Muscle layer of duodenum (tissue), 2 donors: ENCODE results near the gene AHDC1.
A peak's percentile ranks its signal among the peaks of the same experiment; 100 is the strongest.

Experiments used
- H3K27ac ChIP-seq: one replicate; pipeline ENCODE4 v1.7.0; 2013; ENCODE audit warnings: mild to moderate bottlenecking, low read length
- H3K27me3 ChIP-seq: one replicate; pipeline ENCODE4 v1.7.0; 2013; ENCODE audit warnings: low read depth, mild to moderate bottlenecking, control low read depth, low read length
- H3K36me3 ChIP-seq, 2 donors: one replicate each; pipeline ENCODE4 v1.7.0; 2013; ENCODE audit warnings: low read length in 2 of 2, control low read depth in 1 of 2, mild to moderate bottlenecking in 1 of 2; ENCODE audit not compliant: insufficient read depth in 2 of 2, control insufficient read depth in 1 of 2
- H3K4me1 ChIP-seq, 2 donors: one replicate each; pipeline ENCODE4 v1.7.0; 2013; ENCODE audit warnings: low read length in 2 of 2, mild to moderate bottlenecking in 2 of 2, control low read depth in 1 of 2, moderate library complexity in 1 of 2; ENCODE audit not compliant: insufficient read depth in 2 of 2, control insufficient read depth in 1 of 2
- H3K4me3 ChIP-seq, 2 donors: one replicate each; pipeline ENCODE4 v1.7.0; 2013; ENCODE audit warnings: low read length in 2 of 2, low read depth in 1 of 2, mild to moderate bottlenecking in 1 of 2
- H3K9me3 ChIP-seq, 2 donors: one replicate each; pipeline ENCODE4 v1.7.0; 2013; ENCODE audit warnings: low read length in 2 of 2, control low read depth in 1 of 2, mild to moderate bottlenecking in 1 of 2; ENCODE audit not compliant: control insufficient read depth in 1 of 2
- donor health status: healthy.

The AHDC1 gene

GRCh38 chr1:27570784-27571183 is 33.2 kb downstream of the AHDC1 start:
- Histone ChIP-seq H3K9me3 (no peaks in the 10 kb centered on the region), H3K4me1 (peaks cover 34 to 93% of the 10 kb centered on the region in 2 donors), H3K27ac (peak overlapping the region; percentile 72), H3K4me3 (peak overlapping the region in 1 of 2 donors; percentile 15), H3K36me3 (no peaks in the 10 kb centered on the region), H3K27me3 (no peaks in the 10 kb centered on the region)

DNA sequence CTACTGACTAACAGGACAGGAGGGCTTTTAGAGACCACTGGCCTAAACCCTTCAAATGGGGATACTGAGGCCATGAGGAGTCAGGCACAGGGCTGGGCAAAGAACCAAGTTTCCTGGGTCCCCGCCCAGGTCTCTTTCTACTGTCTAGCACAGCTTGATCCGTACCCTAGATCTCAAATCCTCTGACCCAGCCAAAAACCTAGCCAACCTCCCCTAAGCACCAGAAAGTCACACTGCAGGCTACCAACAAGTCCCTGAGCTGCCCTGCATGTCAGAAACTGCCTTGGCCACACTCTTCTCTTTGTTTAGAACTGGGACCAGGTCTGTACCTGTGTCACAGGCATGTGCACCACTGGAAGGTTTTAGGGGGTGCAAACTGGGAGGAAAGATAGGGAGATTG is 33.6 kb downstream of the AHDC1 start:
- no peak overlapping the region for H3K27ac ChIP-seq
- H3K4me3 ChIP-seq = no peak overlapping the region
- no peaks in the 10 kb centered on the region for H3K36me3 ChIP-seq

GRCh38 chr1:27569506-27570291 is 34.2 kb downstream of the AHDC1 start:
- Histone ChIP-seq H3K27ac (no peak overlapping the region), H3K4me1 (peaks cover 40 to 98% of the 10 kb centered on the region in 2 donors)

More for the DNA sequence above, 33.6 kb downstream of the AHDC1 start:
- peaks cover 37 to 97% of the 10 kb centered on the region in 2 donors for H3K4me1 ChIP-seq
- no peaks in the 10 kb centered on the region for H3K27me3 ChIP-seq
- no peaks in the 10 kb centered on the region for H3K9me3 ChIP-seq

DNA sequence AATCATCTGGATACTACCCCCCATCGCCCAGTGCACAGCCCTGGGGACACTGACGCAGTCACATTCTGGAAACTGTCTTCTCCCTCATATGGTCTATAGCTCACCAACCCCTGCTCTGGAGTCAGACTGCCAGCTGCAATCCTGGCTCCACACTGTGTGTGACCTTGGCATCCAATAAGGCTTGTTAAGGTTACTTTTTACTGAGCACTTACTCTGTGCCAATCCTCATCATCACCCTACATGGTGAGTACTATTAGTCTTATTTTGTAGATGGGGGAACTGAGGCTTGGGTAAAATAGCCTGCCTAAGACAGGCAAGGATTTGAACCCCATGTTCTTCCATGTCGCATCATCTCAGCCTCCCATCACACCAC is 34.9 kb downstream of the AHDC1 start:
- H3K4me1 ChIP-seq = peaks cover 40 to 98% of the 10 kb centered on the region in 2 donors
- peak overlapping the region in 1 of 2 donors; percentile 46 for H3K4me3 ChIP-seq
- H3K27me3 ChIP-seq = no peaks in the 10 kb centered on the region
- no peaks in the 10 kb centered on the region for H3K9me3 ChIP-seq
- H3K36me3 ChIP-seq = no peaks in the 10 kb centered on the region
- H3K27ac ChIP-seq = peak overlapping the region; percentile 45

More at GRCh38 chr1:27569506-27570291, 34.2 kb downstream of the AHDC1 start:
- Histone ChIP-seq H3K27me3 (no peaks in the 10 kb centered on the region), H3K9me3 (no peaks in the 10 kb centered on the region), H3K36me3 (no peaks in the 10 kb centered on the region), H3K4me3 (no peak overlapping the region)

DNA sequence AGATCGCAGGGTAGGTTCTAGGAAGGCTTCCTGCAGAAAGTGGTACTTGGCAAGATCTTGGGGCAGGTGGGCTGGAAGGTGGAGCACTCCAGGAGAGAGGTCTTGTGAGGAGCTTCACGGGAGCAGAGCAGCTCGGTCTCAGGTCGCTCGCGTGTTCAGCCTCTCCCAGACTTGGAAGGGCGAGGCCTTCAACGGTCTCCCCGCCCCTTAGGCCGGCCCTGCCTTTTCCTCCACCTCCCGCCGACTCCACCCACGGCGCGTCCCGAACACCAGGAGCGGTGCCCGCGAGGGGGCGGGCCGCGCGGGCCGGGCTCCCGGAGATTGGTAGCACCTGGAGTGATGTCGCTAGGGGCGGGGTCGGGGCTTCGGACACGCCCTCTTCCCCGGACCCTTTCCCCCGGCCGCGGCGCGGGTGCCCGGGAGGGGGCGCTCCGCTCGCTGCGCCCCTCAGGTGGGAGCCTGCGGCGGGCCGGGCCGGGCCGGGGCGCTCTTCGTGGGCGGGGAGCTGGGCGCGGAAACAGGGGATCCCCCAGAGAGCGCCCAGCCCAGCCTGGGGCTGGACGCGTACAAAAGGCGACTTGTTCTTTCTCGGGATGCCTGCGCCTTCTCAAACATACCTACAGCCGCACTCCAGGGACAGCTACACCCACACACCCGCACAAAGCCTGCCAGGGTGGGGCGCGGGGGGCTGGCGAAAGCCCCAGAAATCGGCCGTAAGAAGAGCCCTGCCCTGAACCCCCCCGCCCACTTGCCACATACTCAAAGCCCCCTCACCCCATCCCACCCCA is 35.5 kb downstream of the AHDC1 start:
- peaks cover 37 to 98% of the 10 kb centered on the region in 2 donors for H3K4me1 ChIP-seq
- H3K27ac ChIP-seq = peak overlapping the region; percentile 45
- no peaks in the 10 kb centered on the region for H3K9me3 ChIP-seq
- no peaks in the 10 kb centered on the region for H3K36me3 ChIP-seq
- H3K4me3 ChIP-seq = peak overlapping the region; percentile 40 to 46
- H3K27me3 ChIP-seq = no peaks in the 10 kb centered on the region

- Histone ChIP-seq H3K36me3 (no peaks in the 10 kb centered on the region), H3K27me3 (no peaks in the 10 kb centered on the region), H3K9me3 (no peaks in the 10 kb centered on the region), H3K4me1 (peaks cover 39 to 98% of the 10 kb centered on the region in 2 donors), H3K27ac (no peak overlapping the region), H3K4me3 (peak overlapping the region; percentile 40 to 46)
Observed at GRCh38 chr1:27567971-27568299, 36.0 kb downstream of the AHDC1 start.

DNA sequence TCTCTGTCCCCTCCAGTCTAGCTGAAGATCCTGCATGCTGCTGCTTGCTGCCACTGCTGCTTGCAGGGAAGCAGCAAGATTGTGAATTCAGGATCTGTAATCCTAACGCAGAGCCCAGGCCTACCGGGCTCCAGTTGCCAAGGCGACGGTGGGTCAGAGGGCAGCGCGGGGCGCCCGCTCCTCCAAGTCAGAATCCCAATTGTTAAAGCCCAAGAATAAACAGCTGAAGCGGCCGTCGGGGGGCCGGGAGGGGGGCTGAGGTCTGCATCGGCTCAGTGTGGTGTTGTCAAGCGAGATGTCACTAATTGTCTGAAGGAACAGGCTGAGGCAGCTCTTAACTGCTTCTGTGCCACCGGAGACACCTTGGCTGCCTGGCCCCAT is 36.8 kb downstream of the AHDC1 start:
- Histone ChIP-seq H3K27ac (no peak overlapping the region), H3K4me1 (peaks cover 39 to 98% of the 10 kb centered on the region in 2 donors), H3K9me3 (no peaks in the 10 kb centered on the region)

GRCh38 chr1:27566462-27567145 is 37.3 kb downstream of the AHDC1 start:
- Histone ChIP-seq H3K27me3 (no peaks in the 10 kb centered on the region), H3K36me3 (no peaks in the 10 kb centered on the region), H3K4me1 (peaks cover 38 to 98% of the 10 kb centered on the region in 2 donors), H3K27ac (no peak overlapping the region), H3K4me3 (peak overlapping the region in 1 of 2 donors; percentile 13), H3K9me3 (no peaks in the 10 kb centered on the region)

More for the DNA sequence above, 36.8 kb downstream of the AHDC1 start:
- no peaks in the 10 kb centered on the region for H3K36me3 ChIP-seq
- H3K4me3 ChIP-seq = peak overlapping the region in 1 of 2 donors; percentile 13
- no peaks in the 10 kb centered on the region for H3K27me3 ChIP-seq

- no peaks in the 10 kb centered on the region for H3K36me3 ChIP-seq
- H3K4me3 ChIP-seq = peak overlapping the region in 1 of 2 donors; percentile 16
- peaks cover 47 to 98% of the 10 kb centered on the region in 2 donors for H3K4me1 ChIP-seq
- H3K9me3 ChIP-seq = no peaks in the 10 kb centered on the region
- peak overlapping the region; percentile 75 for H3K27ac ChIP-seq
- H3K27me3 ChIP-seq = no peaks in the 10 kb centered on the region
Observed at GRCh38 chr1:27564710-27565649, 39.0 kb downstream of the AHDC1 start.

DNA sequence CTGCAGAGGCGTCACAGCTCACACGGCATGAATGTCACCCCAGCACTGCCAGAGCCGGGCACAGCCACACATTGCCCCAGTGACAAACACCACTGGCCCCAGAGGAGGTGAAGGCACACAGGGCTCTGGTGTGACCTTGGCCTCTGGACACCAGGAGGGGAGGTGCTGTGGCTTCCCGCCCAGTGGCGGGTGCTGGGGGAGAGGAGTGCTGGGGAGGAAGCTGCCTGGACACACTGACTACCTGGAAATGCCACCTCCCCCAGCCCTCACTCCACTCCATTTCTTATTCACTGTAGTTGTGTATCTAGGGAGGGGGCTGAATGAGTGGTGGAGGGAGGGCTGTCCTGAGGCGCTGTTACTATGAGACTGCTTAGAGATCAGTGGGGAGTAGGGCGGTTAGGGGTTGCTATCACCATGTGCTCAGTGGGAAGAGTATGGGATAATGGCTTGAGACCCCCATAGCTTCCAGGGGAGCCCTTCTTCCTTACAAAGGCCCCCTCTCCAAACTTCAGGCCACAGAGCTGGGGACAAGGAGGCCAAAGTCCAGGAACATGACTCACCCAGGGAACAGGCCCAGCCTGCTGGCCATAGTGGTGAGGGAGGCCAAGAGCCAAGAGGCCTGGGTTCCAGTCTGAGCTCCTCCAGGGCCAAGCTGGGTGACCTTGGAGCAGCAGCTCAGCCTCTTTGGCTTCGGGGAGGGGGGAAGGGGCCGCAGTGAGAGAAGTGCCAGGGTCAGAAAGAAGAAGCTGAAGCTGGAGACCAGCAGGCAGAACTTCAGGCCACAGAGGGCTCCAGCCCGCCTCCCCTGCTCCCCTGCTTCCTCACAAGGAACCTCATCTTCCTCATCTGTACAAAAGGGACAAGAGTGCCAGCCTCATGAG is 40.1 kb downstream of the AHDC1 start:
- Histone ChIP-seq H3K4me1 (peaks cover 47 to 95% of the 10 kb centered on the region in 2 donors), H3K9me3 (no peaks in the 10 kb centered on the region), H3K27me3 (no peaks in the 10 kb centered on the region), H3K36me3 (no peaks in the 10 kb centered on the region), H3K27ac (peak overlapping the region; percentile 75), H3K4me3 (peak overlapping the region in 1 of 2 donors; percentile 16)
